Fibroblast of lung (primary cell): ENCODE measurements around the gene ENO1.

Experiments used
- CTCF ChIP-seq, 2 donors: IDR thresholded peaks in 1 of 2; conservative IDR thresholded peaks in 1 of 2; 1 replicate in 1 of 2; 2 replicates in 1 of 2; pipeline ENCODE4 v1.5.1; 2011 to 2012; ENCODE audit warnings: low read length in 2 of 2, control low read depth in 1 of 2, inconsistent platforms in 1 of 2, low read depth in 1 of 2, mild to moderate bottlenecking in 1 of 2
- EZH2 ChIP-seq: IDR thresholded peaks from 2 replicates; pipeline ENCODE4 v1.5.1; 2012; ENCODE audit warnings: low read length, control low read depth, mild to moderate bottlenecking; ENCODE audit errors: missing control alignments

- TF ChIP-seq EZH2, result no peak
- no peak for TF ChIP-seq CTCF (conservative IDR thresholded peaks at IDR 0.05 in 1 of 2, IDR thresholded peaks at IDR 0.05 in 1 of 2; ENCODE audit: low read depth in 1 of 2, low read length in 2 of 2)
Observed at GRCh38 chr1:8860738-8861516, 17.6 kb downstream of the ENO1 start.
